Breast epithelium (tissue), 4 donors: ENCODE results near the gene SERPINB6. TPM values are rescaled to one million over a fixed set of nuclear protein-coding genes. Genes with fewer than 3 reads are reported as not detected.
"Not testable (repeated sequence)": the region's sequence is repeated elsewhere in the genome, so short reads cannot be mapped to it uniquely, and the experiment has no call there.

Experiments
- DNase-seq, 2 donors: peaks; one replicate each; pipeline ENCODE4 v3.0.0-alpha.2; 2019; ENCODE audit warnings: low spot score in 2 of 2
- H3K27ac ChIP-seq, 2 donors: fragments of 200-600 bp; sonication (generic) in 1 of 2; one replicate each; pipeline ENCODE4 v1.5.1; 2016 to 2019; ENCODE audit warnings: mild to moderate bottlenecking in 1 of 2
- H3K27me3 ChIP-seq, 2 donors: fragments of 200-600 bp; sonication (generic) in 1 of 2; one replicate each; pipeline versions ENCODE4 v1.5.1 to v1.6.0; 2017 to 2019; ENCODE audit warnings: control low read depth in 1 of 2, mild to moderate bottlenecking in 1 of 2
- H3K36me3 ChIP-seq: fragments of 200-600 bp; one replicate; pipeline ENCODE4 v1.5.1; 2019
- H3K4me1 ChIP-seq, 2 donors: fragments of 200-600 bp; sonication (generic); one replicate each; pipeline ENCODE4 v1.5.1; 2016 to 2019; ENCODE audit warnings: control low read depth in 1 of 2
- H3K4me3 ChIP-seq, 3 donors: fragments of 200-600 bp; sonication (generic); 1 replicate in 2 of 3; 2 replicates in 1 of 3; pipeline ENCODE4 v1.5.1; 2016 to 2019; ENCODE audit warnings: mild to moderate bottlenecking in 3 of 3, moderate library complexity in 2 of 3
- H3K9me3 ChIP-seq, 2 donors: fragments of 200-600 bp; sonication (generic) in 1 of 2; one replicate each; pipeline ENCODE4 v1.5.1; 2016 to 2019; ENCODE audit warnings: control low read depth in 1 of 2
- POLR2A ChIP-seq: fragments of 450-650 bp; IDR thresholded peaks from one replicate; pipeline ENCODE4 v1.6.1; 2016; ENCODE audit warnings: antibody characterized with exemption, mild to moderate bottlenecking, moderate library complexity
- POLR2AphosphoS5 ChIP-seq, 3 donors: sonication (generic); formaldehyde crosslinking; IDR thresholded peaks; one replicate each; pipeline ENCODE4 v1.6.1; 2017; ENCODE audit warnings: antibody characterized with exemption in 3 of 3
- intact Hi-C: fragments of 100-400 bp; cut with DNase I; formaldehyde crosslinking; loops from one replicate; pipeline ENCODE4 v1.15.1; 2023; ENCODE audit warnings: low total_unique reads
- total RNA-seq, 3 donors: library from RNA; depleted of rRNA; stranded (reverse); fragments of >200 nt; gene quantifications; one replicate each; pipeline ENCODE4 v1.1.0, GENCODE V29; 2016
- TF ChIP-seq, protein P1 (sequence below), 3 donors: fragments of 450-650 bp; IDR thresholded peaks; one replicate each; pipeline ENCODE4 v1.5.1; 2016 to 2017; ENCODE audit warnings: antibody characterized with exemption in 3 of 3, mild to moderate bottlenecking in 3 of 3, moderate library complexity in 3 of 3

SERPINB6 gene
- total RNA-seq, 3 donors from 2014 or later, result 100 to 146 (median 137) TPM

DNA sequence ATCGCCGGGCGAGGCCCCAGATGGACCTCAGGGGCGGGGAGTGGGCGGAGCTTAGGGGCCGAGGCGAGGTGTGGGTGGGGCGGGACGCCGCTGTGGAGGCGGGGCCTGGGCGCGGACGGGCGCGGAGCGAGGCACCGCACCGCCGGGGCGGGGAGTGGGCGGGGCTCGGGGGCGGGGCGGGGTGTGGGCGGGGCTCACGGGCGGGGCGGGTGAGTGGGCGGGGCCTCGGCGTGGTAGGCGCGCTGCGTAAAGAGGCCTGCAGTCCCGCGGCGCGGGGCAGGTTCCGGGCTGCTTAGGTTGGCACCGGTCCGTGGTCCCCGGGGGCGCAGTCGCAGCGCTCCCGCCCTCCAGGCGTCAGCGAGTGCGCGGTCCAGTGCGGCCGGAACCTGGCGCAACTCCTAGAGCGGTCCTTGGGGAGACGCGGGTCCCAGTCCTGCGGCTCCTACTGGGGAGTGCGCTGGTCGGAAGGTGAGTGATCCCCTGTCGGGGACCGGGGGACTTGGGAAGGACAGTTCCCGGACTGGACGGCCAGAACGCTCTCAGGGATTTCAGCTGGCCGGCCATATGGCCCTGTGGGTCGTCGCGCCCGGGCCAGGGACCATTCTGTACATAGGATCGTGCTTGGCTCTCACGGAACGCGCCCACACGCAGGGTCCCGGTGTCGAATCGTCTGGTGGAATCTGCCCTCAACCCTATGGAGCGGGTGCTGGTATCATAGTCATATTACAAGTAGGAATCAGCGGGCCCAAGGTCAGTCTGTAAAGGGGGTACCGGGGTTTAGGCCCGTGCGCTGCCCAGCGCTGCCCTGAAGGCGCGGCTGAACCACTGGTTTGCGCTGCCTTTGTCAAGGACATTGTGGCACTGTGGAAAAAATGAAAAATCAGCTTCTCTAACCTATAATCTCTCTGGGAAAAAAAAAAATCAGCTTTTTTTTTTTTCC, 28.5 kb upstream of the SERPINB6 start, which contains the start of gene NQO2:
Gene NQO2, plus strand, starts transcription at position 277 of the 940 bp plus-strand sequence. CDS start 6,659 bp downstream, outside the sequence.
- Histone ChIP-seq H3K27ac (peak within 1 kb of the TSS; percentile 88 to 95), H3K9me3 (no peaks in the 10 kb centered on the region), H3K4me1 (no peaks in the 10 kb centered on the region), H3K27me3 (no peaks in the 10 kb centered on the region), H3K4me3 (peak within 1 kb of the TSS; percentile 76 to 99 (median 88)), H3K36me3 (no peaks in the 10 kb centered on the region)
- DNase-seq, result peak; percentile 87
- intact Hi-C loops, result loop anchor here (10.0 kb wide), 2 partner anchors 245 to 885 kb away; no protein-coding TSS in a partner anchor
- TF ChIP-seq, protein P1, sequence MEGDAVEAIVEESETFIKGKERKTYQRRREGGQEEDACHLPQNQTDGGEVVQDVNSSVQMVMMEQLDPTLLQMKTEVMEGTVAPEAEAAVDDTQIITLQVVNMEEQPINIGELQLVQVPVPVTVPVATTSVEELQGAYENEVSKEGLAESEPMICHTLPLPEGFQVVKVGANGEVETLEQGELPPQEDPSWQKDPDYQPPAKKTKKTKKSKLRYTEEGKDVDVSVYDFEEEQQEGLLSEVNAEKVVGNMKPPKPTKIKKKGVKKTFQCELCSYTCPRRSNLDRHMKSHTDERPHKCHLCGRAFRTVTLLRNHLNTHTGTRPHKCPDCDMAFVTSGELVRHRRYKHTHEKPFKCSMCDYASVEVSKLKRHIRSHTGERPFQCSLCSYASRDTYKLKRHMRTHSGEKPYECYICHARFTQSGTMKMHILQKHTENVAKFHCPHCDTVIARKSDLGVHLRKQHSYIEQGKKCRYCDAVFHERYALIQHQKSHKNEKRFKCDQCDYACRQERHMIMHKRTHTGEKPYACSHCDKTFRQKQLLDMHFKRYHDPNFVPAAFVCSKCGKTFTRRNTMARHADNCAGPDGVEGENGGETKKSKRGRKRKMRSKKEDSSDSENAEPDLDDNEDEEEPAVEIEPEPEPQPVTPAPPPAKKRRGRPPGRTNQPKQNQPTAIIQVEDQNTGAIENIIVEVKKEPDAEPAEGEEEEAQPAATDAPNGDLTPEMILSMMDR (IDR thresholded peaks at IDR 0.05), result peak in 1 of 3 donors; percentile 21
- TF ChIP-seq POLR2A (peak; percentile 77), POLR2AphosphoS5 (IDR thresholded peaks at IDR 0.05) (peak; percentile 46 to 87 (median 81))

DNA sequence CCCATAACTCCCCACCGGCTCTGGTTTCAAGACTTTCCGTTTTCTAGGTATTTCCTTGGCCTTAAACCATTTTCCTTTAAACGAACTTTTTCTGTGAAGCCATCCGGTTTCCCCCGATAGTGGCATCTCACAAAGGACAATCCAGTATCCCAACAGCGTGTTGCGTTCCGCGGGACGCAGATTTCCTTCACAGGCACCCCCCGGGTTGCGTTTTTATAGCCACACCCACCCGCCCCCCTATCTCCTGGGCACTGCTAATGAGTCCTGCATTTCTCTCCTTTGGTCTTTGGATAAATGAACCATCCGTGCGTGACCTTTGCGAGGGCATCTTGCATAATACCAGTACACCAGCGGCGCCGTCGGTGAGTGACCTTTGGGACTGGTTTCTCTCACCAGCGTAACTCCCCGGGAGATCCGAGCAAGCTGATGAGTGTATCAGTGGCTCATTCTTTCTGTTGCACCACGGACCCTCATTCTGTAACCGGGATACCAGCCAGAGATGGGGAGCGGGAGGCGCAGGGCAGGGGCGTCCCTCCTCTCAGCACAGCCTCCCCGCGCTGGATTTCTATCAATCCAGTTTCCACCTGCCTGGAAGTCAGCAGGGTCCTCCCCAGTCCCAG, 27.7 kb upstream of the SERPINB6 start:
- H3K4me1 ChIP-seq, result no peaks in the 10 kb centered on the region
- peak overlapping the region; percentile 76 to 99 (median 88) for H3K4me3 ChIP-seq
- peak overlapping the region; percentile 88 to 95 for H3K27ac ChIP-seq
- no peaks in the 10 kb centered on the region for H3K27me3 ChIP-seq
- TF ChIP-seq, protein P1 (IDR thresholded peaks at IDR 0.05), result no peak
- TF ChIP-seq POLR2AphosphoS5 (IDR thresholded peaks at IDR 0.05) (peak in 2 of 3 donors; percentile 9 to 85), POLR2A (no peak)
- no peaks in the 10 kb centered on the region for H3K9me3 ChIP-seq
- peak in 1 of 2 donors; percentile 74 for DNase-seq
- H3K36me3 ChIP-seq, result no peaks in the 10 kb centered on the region
- intact Hi-C loops, result loop anchor here (10.0 kb wide), 1 partner anchor 246 kb away; no protein-coding TSS in a partner anchor

DNA sequence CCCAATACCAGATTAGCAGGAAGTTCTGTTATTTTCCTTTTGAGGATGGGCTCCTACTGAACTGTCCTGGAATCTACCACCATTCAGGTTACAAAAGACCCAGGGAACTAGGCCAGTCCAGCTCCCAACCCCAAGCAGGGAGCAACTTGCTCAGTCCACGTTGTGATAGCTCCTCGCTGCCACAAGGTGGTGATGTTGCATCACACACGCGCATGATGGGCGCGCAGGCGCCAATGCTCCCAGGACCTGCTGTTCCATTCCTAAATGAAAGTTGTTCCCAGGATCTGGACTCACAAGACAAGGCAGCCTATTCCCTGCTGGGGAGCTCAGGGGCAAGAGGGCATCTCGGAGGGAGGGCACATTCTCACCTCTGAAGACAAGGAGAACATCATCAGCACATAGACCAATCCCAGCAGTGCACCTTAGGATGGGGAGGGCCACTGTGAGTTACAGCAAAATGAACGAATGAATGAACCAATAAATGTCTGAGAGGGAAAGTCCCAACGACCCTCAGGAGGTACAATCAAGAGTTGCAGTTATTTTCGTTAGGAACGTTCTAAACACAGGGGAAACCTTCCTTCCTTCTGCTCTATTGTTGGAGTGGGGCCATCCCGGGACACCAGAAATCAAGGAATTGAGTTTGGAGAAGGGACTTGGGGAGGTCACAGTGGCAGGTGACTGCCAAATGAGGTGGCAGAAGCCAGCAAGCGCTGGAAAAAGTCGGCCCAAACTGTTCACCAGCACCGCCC, 27.1 kb upstream of the SERPINB6 start:
- Histone ChIP-seq H3K27ac (peak overlapping the region; percentile 88 to 95), H3K4me3 (peak overlapping the region; percentile 76 to 99 (median 88))
- not testable (repeated sequence) for H3K4me1 ChIP-seq, H3K27me3 ChIP-seq, H3K9me3 ChIP-seq, DNase-seq, H3K36me3 ChIP-seq
- intact Hi-C loops, result loop anchor here (10.0 kb wide), 1 partner anchor 246 kb away; no protein-coding TSS in a partner anchor
- TF ChIP-seq, protein P1 (IDR thresholded peaks at IDR 0.05), result peak; percentile 65 to 89 (median 66)

DNA sequence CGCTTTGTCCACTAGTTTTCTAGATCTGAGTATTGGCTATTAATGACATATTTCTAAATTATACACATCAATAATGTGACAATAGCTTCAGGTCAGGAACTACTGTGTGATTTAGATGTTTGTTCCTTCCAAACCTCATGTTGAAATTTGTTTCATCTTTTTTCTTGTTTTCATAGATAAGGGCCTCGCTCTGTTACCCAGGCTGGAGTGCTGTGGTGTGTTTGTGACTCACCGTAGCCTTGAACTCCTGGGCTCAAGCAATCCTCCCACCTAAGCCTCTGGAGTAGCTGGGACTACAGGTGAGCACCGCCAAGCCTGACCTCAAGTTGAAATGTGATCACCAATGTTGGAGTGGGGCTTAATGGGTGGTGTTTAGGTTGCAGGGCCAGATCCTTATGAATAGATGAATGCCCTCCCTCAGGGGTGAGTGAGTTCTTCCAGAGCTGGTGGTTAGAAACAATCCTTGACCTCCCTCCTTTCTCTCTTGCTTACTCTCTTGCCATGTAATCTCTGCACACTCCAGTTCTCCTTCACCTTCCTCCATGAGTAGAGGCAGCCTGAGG, 22.5 kb upstream of the SERPINB6 start:
- no peak for DNase-seq
- Histone ChIP-seq H3K4me3 (no peak overlapping the region), H3K27ac (no peak overlapping the region), H3K9me3 (no peaks in the 10 kb centered on the region), H3K4me1 (no peaks in the 10 kb centered on the region), H3K36me3 (no peaks in the 10 kb centered on the region), H3K27me3 (no peaks in the 10 kb centered on the region)
- TF ChIP-seq POLR2AphosphoS5 (IDR thresholded peaks at IDR 0.05) (no peak), POLR2A (no peak)
- TF ChIP-seq, protein P1 (IDR thresholded peaks at IDR 0.05), result no peak
- intact Hi-C loops, result loop anchor here (10.0 kb wide), 1 partner anchor 251 kb away; no protein-coding TSS in a partner anchor
